Panc1 (cell line): ENCODE results near the gene ARRDC4.

Experiments
- POLR2AphosphoS5 ChIP-seq: IDR thresholded peaks from 2 replicates; pipeline ENCODE4 v1.6.1; 2012; ENCODE audit warnings: mild to moderate bottlenecking, low read depth, low read length, moderate library complexity
- REST ChIP-seq, 2 experiments: IDR thresholded peaks; 2 replicates each; pipeline ENCODE4 v1.6.1; 2011 to 2012; ENCODE audit warnings: low read depth in 2 of 2, control low read depth in 1 of 2, low read length in 1 of 2, mild to moderate bottlenecking in 1 of 2, moderate library complexity in 1 of 2; ENCODE audit not compliant: insufficient read depth in 1 of 2
- SIN3A ChIP-seq: IDR thresholded peaks from 2 replicates; pipeline ENCODE4 v1.6.1; 2012; ENCODE audit warnings: low read depth, mild to moderate bottlenecking, low read length, moderate library complexity, borderline replicate concordance; ENCODE audit not compliant: insufficient read depth
- TCF7L2 ChIP-seq: IDR thresholded peaks from 2 replicates; pipeline ENCODE4 v1.6.1; 2011; ENCODE audit warnings: mild to moderate bottlenecking, low read depth, low read length, inconsistent platforms
- TF ChIP-seq, protein P1 (sequence below): fragments of 450-650 bp; IDR thresholded peaks from 2 replicates; pipeline ENCODE4 v1.5.1; 2017; ENCODE audit warnings: mild to moderate bottlenecking

GRCh38 chr15:97977734-97978133 lies 17.2 kb downstream of the ARRDC4 start:
- TF ChIP-seq, protein P1, sequence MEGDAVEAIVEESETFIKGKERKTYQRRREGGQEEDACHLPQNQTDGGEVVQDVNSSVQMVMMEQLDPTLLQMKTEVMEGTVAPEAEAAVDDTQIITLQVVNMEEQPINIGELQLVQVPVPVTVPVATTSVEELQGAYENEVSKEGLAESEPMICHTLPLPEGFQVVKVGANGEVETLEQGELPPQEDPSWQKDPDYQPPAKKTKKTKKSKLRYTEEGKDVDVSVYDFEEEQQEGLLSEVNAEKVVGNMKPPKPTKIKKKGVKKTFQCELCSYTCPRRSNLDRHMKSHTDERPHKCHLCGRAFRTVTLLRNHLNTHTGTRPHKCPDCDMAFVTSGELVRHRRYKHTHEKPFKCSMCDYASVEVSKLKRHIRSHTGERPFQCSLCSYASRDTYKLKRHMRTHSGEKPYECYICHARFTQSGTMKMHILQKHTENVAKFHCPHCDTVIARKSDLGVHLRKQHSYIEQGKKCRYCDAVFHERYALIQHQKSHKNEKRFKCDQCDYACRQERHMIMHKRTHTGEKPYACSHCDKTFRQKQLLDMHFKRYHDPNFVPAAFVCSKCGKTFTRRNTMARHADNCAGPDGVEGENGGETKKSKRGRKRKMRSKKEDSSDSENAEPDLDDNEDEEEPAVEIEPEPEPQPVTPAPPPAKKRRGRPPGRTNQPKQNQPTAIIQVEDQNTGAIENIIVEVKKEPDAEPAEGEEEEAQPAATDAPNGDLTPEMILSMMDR: no peak
- TF ChIP-seq TCF7L2 (no peak), POLR2AphosphoS5 (no peak), REST (IDR thresholded peaks at IDR 0.05; ENCODE audit: insufficient read depth in 1 of 2, low read depth in 2 of 2, low read length in 1 of 2) (no peak), SIN3A (no peak)
